AG04450 (cell line): ENCODE data around the gene RPL18A. TPM values are rescaled to one million over a fixed set of nuclear protein-coding genes. Genes with fewer than 3 reads are reported as not detected.
"Not testable (repeated sequence)": the region's sequence is repeated elsewhere in the genome, so short reads cannot be mapped to it uniquely, and the experiment has no call there.

Source experiments
- CTCF ChIA-PET: fragments of 300-600, 350-600 bp; formaldehyde crosslinking; extraction: SDS; loops from one replicate; lab custom pipeline; 2022; ENCODE audit warnings: antibody characterized with exemption, inconsistent platforms; lab: Charles Lee
- POLR2A ChIA-PET: fragments of 350-600 bp; formaldehyde crosslinking; extraction: SDS; loops from one replicate; lab custom pipeline; 2021; ENCODE audit warnings: antibody characterized with exemption, inconsistent platforms; lab: Yijun Ruan, JAX
- DNase-seq: peaks from one replicate; pipeline ENCODE4 v3.0.0-alpha.2; 2011; ENCODE audit warnings: low read depth, low spot score
- H3K27ac ChIP-seq: one replicate; pipeline ENCODE4 v1.5.1; 2012; ENCODE audit warnings: low read depth, low read length, control low read depth
- H3K27me3 ChIP-seq: one replicate; pipeline ENCODE4 v1.6.0; 2012; ENCODE audit warnings: low read length; ENCODE audit not compliant: control insufficient read depth, insufficient read depth
- H3K4me3 ChIP-seq: 2 replicates; pipeline ENCODE4 v1.5.1; 2011; ENCODE audit warnings: mild to moderate bottlenecking, low read depth, low read length, control low read depth
- H3K9me3 ChIP-seq: 2 replicates; pipeline ENCODE4 v1.5.1; 2012; ENCODE audit warnings: low read length; ENCODE audit not compliant: control insufficient read depth, insufficient read depth
- CTCF ChIP-seq: IDR thresholded peaks from 2 replicates; pipeline ENCODE4 v1.5.1; 2011; ENCODE audit warnings: low read depth, low read length, control low read depth, inconsistent platforms
- polyA plus RNA-seq: library from polyadenylated mRNA; depleted of rRNA; stranded (reverse); fragments of >200 nt; gene quantifications from 2 replicates; pipeline ENCODE4 v1.2.3, GENCODE V29; 2011

Gene RPL18A
- polyA plus RNA-seq, 1 experiment: 890 TPM

DNA sequence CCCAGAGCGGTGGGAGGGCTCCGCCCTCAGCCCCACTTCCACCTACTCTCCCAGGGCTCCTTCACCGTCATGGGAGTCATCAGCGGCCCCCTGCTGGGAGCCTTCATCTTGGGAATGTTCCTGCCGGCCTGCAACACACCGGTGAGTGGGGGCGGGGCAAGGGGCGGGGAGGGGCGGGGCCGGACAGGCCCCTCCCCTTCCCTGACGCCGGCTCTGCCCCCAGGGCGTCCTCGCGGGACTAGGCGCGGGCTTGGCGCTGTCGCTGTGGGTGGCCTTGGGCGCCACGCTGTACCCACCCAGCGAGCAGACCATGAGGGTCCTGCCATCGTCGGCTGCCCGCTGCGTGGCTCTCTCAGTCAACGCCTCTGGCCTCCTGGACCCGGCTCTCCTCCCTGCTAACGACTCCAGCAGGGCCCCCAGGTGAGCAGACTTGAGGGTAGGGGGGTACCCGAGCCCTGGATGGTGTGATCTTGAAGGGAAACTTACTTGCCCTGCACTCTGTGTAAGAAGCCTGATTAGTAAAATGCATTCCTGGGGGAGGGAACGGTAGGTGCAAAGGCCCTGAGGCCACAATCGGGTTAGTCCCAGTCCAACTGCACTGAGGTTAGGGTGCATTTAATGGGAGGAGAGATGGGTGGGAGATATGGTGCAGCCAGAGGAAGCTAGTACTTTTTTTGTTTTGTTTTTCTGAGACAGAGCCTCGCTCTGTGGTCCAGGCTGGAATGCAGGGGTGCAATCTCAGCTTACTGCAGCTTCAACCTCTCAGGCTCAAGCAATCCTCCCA lies 24.1 kb downstream of the RPL18A start:
- H3K27me3 ChIP-seq: no peaks in the 10 kb centered on the region
- DNase-seq: no peak
- H3K9me3 ChIP-seq: no peaks in the 10 kb centered on the region; the same call in 1 of the 2 replicates
- no peak for TF ChIP-seq CTCF
- ChIA-PET POLR2A (interaction anchor here (0.6 kb wide), 1 partner anchor 222 kb away, joined by 3 read pairs; no protein-coding TSS in a partner anchor), CTCF (no interaction called here)
- no peak overlapping the region for H3K27ac ChIP-seq
- H3K4me3 ChIP-seq: no peak overlapping the region

DNA sequence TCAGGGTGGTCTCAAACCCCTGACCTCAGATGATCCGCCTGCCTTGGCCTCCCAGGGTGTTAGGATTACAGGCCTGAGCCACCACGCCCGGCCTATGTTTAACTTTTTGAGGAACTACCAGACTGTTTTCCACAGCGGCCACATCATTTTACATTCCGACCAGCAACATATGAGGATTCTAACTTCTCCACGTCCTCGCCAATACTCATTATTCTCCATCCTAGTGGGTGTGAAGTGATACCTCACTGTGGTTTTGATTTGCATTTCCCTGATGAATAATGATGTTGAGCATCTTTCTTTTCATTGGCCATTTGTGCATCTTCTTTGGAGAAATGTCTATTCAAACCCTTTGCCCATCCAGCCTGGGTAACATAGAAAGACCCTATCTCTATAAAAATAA lies 26.8 kb downstream of the RPL18A start:
- Histone ChIP-seq H3K9me3 (no peaks in the 10 kb centered on the region; the same call in 1 of the 2 replicates), H3K27me3 (peaks cover under 1% of the 10 kb centered on the region), H3K4me3 (no peak overlapping the region), H3K27ac (no peak overlapping the region)
- TF ChIP-seq CTCF: no peak
- ChIA-PET CTCF (no interaction called here), POLR2A (no interaction called here)
- DNase-seq: no peak

DNA sequence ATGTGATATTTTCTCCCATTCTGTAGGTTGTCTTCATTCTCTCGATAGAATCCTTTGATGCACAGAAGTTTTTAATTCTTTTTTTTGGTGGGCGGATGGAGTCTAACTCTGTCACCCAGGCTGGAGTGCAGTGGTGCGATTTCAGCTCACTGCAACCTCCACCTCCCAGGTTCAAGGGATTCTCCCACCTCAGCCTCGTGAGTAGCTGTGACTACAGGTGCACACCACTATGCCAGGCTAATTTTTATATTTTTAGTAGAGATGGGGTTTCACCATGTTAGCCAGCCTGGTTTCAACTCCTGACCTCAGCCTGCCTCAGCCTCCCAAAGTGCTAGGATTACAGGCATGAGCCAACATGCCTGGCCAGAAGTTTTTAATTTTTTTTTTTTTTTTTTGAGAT lies 27.5 kb downstream of the RPL18A start:
- POLR2A ChIA-PET, H3K27ac ChIP-seq, H3K4me3 ChIP-seq, DNase-seq, H3K27me3 ChIP-seq, H3K9me3 ChIP-seq, CTCF ChIA-PET: not testable (repeated sequence)

GRCh38 chr19:17888260-17888659 lies 28.6 kb downstream of the RPL18A start:
- CTCF ChIA-PET: no interaction called here
- H3K27ac ChIP-seq: no peak overlapping the region
- POLR2A ChIA-PET: no interaction called here
- no peak for DNase-seq
- no peaks in the 10 kb centered on the region; the same call in 1 of the 2 replicates for H3K9me3 ChIP-seq
- no peak for TF ChIP-seq CTCF
- no peak overlapping the region for H3K4me3 ChIP-seq
- peaks cover 2% of the 10 kb centered on the region for H3K27me3 ChIP-seq

- no peaks in the 10 kb centered on the region for H3K9me3 ChIP-seq
- ChIA-PET POLR2A (no interaction called here), CTCF (no interaction called here)
- no peak overlapping the region for H3K4me3 ChIP-seq
- no peak overlapping the region for H3K27ac ChIP-seq
- TF ChIP-seq CTCF: no peak
- no peak for DNase-seq
- peaks cover 2% of the 10 kb centered on the region for H3K27me3 ChIP-seq
Observed at GRCh38 chr19:17889609-17890214, 30.0 kb downstream of the RPL18A start.
